ENCODE data around the gene PTPN14. TPM values are rescaled to one million over a fixed set of nuclear protein-coding genes. Genes with fewer than 3 reads are reported as not detected.

Gene PTPN14
- total RNA-seq, 1 experiment from 2014 or later = 209 TPM

DNA sequence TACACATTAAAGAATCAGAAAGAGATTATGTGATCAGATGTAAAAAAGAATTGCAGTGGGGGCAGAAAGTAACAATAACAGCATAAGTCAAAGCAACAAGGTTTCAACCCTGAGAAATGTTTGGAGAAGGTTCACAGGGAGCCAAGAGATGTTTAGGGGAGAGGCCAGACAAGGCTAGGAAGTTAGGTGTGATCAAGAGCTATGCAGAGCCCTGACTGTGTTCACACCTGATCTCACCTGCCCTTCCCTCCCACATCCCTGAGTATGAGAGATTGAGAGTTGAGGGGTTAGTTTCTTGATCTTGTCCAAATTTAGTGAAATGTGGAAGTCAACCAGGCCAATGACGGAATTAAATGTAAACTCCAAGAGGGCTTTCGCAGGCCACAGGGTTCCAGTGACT is 10.2 kb downstream of the PTPN14 start:
- TF ChIP-seq TCF7L2 (IDR thresholded peaks at IDR 0.05; ENCODE audit: low read depth, low read length) = no peak
- TF ChIP-seq SIN3A (IDR thresholded peaks at IDR 0.05; ENCODE audit: borderline replicate concordance, insufficient read depth, low read depth, low read length) = no peak
- TF ChIP-seq, protein P1, sequence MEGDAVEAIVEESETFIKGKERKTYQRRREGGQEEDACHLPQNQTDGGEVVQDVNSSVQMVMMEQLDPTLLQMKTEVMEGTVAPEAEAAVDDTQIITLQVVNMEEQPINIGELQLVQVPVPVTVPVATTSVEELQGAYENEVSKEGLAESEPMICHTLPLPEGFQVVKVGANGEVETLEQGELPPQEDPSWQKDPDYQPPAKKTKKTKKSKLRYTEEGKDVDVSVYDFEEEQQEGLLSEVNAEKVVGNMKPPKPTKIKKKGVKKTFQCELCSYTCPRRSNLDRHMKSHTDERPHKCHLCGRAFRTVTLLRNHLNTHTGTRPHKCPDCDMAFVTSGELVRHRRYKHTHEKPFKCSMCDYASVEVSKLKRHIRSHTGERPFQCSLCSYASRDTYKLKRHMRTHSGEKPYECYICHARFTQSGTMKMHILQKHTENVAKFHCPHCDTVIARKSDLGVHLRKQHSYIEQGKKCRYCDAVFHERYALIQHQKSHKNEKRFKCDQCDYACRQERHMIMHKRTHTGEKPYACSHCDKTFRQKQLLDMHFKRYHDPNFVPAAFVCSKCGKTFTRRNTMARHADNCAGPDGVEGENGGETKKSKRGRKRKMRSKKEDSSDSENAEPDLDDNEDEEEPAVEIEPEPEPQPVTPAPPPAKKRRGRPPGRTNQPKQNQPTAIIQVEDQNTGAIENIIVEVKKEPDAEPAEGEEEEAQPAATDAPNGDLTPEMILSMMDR (IDR thresholded peaks at IDR 0.05) = no peak
- no peak for TF ChIP-seq POLR2AphosphoS5 (IDR thresholded peaks at IDR 0.05; ENCODE audit: low read depth, low read length)
- no peaks in the 10 kb centered on the region for H3K27me3 ChIP-seq (ENCODE audit: control insufficient read depth, insufficient read depth, low read length)
- peaks cover 88% of the 10 kb centered on the region for H3K4me1 ChIP-seq (ENCODE audit: control insufficient read depth, insufficient read depth, low read length)
- 0 out of 2 replicates have a peak overlapping the region, but pooled peaks have one; percentile 1 for H3K27ac ChIP-seq (ENCODE audit: low read length)
- ATAC-seq (no peak), DNase-seq (ENCODE audit: low read depth, low spot score) (no peak)
- ChIA-PET POLR2A (interaction anchor here (0.7 kb wide), 1 partner anchor 24 kb away, joined by 3 read pairs; no protein-coding TSS in a partner anchor), CTCF (no interaction called here)
- in situ Hi-C loops (cut with HindIII; ENCODE audit: low pct_unique_long_range_greater_than_20kb, low sequenced_read_pairs) (no loop called here), intact Hi-C loops (cut with micrococcal nuclease; ENCODE audit: unreplicated experiment) (no loop called here)
- no peaks in the 10 kb centered on the region for H3K36me3 ChIP-seq (ENCODE audit: control insufficient read depth, insufficient read depth, low read length)
- no peak overlapping the region for H3K4me3 ChIP-seq (ENCODE audit: low read depth in 2 of 2, low read length in 2 of 2)
- BruUV-seq (replicated peaks) = no TSS peak
- H3K9me3 ChIP-seq (ENCODE audit: control insufficient read depth, insufficient read depth, low read depth, low read length) = no peaks in the 10 kb centered on the region

DNA sequence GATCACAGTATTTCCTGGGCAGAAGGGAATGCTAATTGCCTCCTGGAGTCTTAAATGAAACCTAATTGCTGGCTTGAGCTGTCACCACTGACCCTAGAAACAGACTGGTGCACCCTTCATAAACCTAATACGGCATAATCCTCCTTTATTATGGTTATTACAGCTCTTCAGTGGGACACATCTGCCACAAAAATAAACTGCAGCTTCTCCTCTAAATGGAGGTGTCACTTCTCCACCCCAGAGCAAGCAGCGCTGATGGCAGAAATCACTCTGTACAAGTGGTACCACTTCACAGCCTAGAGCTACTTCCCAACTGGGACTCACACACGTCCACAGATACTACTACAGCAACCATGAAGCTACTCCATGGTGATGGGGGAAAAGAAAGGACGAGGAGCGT is 11.1 kb downstream of the PTPN14 start:
- peaks cover 79% of the 10 kb centered on the region for H3K4me1 ChIP-seq (ENCODE audit: control insufficient read depth, insufficient read depth, low read length)
- CTCF ChIA-PET = no interaction called here
- H3K4me3 ChIP-seq (ENCODE audit: low read depth in 2 of 2, low read length in 2 of 2) = no peak overlapping the region
- DNase-seq (ENCODE audit: low read depth, low spot score) (no peak), ATAC-seq (no peak; the same call in 1 of the 2 replicates)
- POLR2A ChIA-PET = interaction anchor here (0.5 to 0.7 kb wide), 2 partner anchors 10 to 25 kb away, joined by 3 to 13 read pairs; no protein-coding TSS in a partner anchor
- in situ Hi-C loops (cut with HindIII; ENCODE audit: low pct_unique_long_range_greater_than_20kb, low sequenced_read_pairs) = no loop called here
- peak overlapping the region; percentile 59 for H3K27ac ChIP-seq (ENCODE audit: low read length)
- H3K27me3 ChIP-seq (ENCODE audit: control insufficient read depth, insufficient read depth, low read length) = no peaks in the 10 kb centered on the region
- TF ChIP-seq SIN3A (IDR thresholded peaks at IDR 0.05; ENCODE audit: borderline replicate concordance, insufficient read depth, low read depth, low read length) = no peak
- TF ChIP-seq, protein P2, sequence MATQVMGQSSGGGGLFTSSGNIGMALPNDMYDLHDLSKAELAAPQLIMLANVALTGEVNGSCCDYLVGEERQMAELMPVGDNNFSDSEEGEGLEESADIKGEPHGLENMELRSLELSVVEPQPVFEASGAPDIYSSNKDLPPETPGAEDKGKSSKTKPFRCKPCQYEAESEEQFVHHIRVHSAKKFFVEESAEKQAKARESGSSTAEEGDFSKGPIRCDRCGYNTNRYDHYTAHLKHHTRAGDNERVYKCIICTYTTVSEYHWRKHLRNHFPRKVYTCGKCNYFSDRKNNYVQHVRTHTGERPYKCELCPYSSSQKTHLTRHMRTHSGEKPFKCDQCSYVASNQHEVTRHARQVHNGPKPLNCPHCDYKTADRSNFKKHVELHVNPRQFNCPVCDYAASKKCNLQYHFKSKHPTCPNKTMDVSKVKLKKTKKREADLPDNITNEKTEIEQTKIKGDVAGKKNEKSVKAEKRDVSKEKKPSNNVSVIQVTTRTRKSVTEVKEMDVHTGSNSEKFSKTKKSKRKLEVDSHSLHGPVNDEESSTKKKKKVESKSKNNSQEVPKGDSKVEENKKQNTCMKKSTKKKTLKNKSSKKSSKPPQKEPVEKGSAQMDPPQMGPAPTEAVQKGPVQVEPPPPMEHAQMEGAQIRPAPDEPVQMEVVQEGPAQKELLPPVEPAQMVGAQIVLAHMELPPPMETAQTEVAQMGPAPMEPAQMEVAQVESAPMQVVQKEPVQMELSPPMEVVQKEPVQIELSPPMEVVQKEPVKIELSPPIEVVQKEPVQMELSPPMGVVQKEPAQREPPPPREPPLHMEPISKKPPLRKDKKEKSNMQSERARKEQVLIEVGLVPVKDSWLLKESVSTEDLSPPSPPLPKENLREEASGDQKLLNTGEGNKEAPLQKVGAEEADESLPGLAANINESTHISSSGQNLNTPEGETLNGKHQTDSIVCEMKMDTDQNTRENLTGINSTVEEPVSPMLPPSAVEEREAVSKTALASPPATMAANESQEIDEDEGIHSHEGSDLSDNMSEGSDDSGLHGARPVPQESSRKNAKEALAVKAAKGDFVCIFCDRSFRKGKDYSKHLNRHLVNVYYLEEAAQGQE (IDR thresholded peaks at IDR 0.05; ENCODE audit: insufficient read depth in 1 of 2, low read depth in 2 of 2, low read length in 1 of 2) = no peak
- no peak for TF ChIP-seq TCF7L2 (IDR thresholded peaks at IDR 0.05; ENCODE audit: low read depth, low read length)
- TF ChIP-seq POLR2AphosphoS5 (IDR thresholded peaks at IDR 0.05; ENCODE audit: low read depth, low read length) = no peak
- H3K36me3 ChIP-seq (ENCODE audit: control insufficient read depth, insufficient read depth, low read length) = no peaks in the 10 kb centered on the region
- H3K9me3 ChIP-seq (ENCODE audit: control insufficient read depth, insufficient read depth, low read depth, low read length) = no peaks in the 10 kb centered on the region
- intact Hi-C loops (cut with micrococcal nuclease; ENCODE audit: unreplicated experiment) = no loop called here
- no TSS peak for BruUV-seq (replicated peaks)

DNA sequence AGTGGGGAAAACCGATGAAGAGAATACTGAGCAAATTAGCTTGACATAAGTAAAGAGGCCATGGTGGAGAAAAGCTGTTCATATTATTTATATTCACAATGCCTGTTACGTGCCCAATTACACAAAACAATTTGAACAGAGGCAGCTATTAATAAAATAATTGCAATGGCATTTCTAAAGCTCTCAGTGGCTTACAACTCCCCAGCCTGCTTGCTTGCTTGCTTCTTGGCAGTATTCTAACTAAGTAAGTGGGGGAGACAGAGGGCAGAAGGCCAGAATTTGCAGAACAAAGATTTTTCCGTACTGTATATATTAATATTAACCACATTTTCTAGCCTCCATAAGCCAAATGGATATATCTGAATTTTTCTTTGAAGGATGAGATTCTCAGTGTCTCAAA is 12.9 kb downstream of the PTPN14 start:
- Histone ChIP-seq H3K36me3 (ENCODE audit: control insufficient read depth, insufficient read depth, low read length) (no peaks in the 10 kb centered on the region), H3K9me3 (ENCODE audit: control insufficient read depth, insufficient read depth, low read depth, low read length) (no peaks in the 10 kb centered on the region), H3K4me3 (ENCODE audit: low read depth in 2 of 2, low read length in 2 of 2) (no peak overlapping the region), H3K4me1 (ENCODE audit: control insufficient read depth, insufficient read depth, low read length) (peaks cover 63% of the 10 kb centered on the region), H3K27ac (ENCODE audit: low read length) (peak overlapping the region; percentile 36; the same call in 1 of the 2 replicates), H3K27me3 (ENCODE audit: control insufficient read depth, insufficient read depth, low read length) (no peaks in the 10 kb centered on the region)
- ATAC-seq (no peak), DNase-seq (ENCODE audit: low read depth, low spot score) (no peak)
- BruUV-seq (replicated peaks) = no TSS peak
- ChIA-PET POLR2A (no interaction called here), CTCF (no interaction called here)
- TF ChIP-seq, protein P1 (IDR thresholded peaks at IDR 0.05) = no peak
- TF ChIP-seq SIN3A (IDR thresholded peaks at IDR 0.05; ENCODE audit: borderline replicate concordance, insufficient read depth, low read depth, low read length) (no peak), POLR2AphosphoS5 (IDR thresholded peaks at IDR 0.05; ENCODE audit: low read depth, low read length) (no peak), TCF7L2 (IDR thresholded peaks at IDR 0.05; ENCODE audit: low read depth, low read length) (no peak)
- TF ChIP-seq, protein P2 (IDR thresholded peaks at IDR 0.05; ENCODE audit: insufficient read depth in 1 of 2, low read depth in 2 of 2, low read length in 1 of 2) = no peak
- intact Hi-C loops (cut with micrococcal nuclease; ENCODE audit: unreplicated experiment) (no loop called here), in situ Hi-C loops (cut with HindIII; ENCODE audit: low pct_unique_long_range_greater_than_20kb, low sequenced_read_pairs) (no loop called here)

All from Panc1 (cell line).